Endothelial cell of umbilical vein (primary cell): Measurements from ENCODE around the gene ATXN1. TPM values are rescaled to one million over a fixed set of nuclear protein-coding genes. Genes with fewer than 3 reads are reported as not detected.

Experiments
- BruUV-seq: library from RNA; stranded (reverse); fragments of 400-500 nt; replicated peaks from 2 replicates; lab custom pipeline; 2021; lab: Mats Ljungman, UMichigan
- CTCF ChIA-PET: fragments of 300-600, 350-600 bp; sonication (Branson Sonifier 250); formaldehyde crosslinking; loops from one replicate; lab custom pipeline; 2021; ENCODE audit warnings: antibody characterized with exemption, inconsistent platforms; lab: Charles Lee
- POLR2A ChIA-PET: fragments of 300-600, 350-600 bp; sonication (Branson Sonifier 250); formaldehyde crosslinking; loops from one replicate; lab custom pipeline; 2021; ENCODE audit warnings: antibody characterized with exemption, inconsistent platforms; lab: Charles Lee
- DNase-seq: peaks from one replicate; pipeline ENCODE4 v3.0.0-alpha.2; 2011; ENCODE audit warnings: low read depth, low spot score
- FAIRE-seq: peaks from 2 replicates; lab custom pipeline; 2011; peaks lifted over from hg19 to GRCh38; lab: Jason Lieb, UNC
- H2AFZ ChIP-seq: 2 replicates; pipeline ENCODE4 v1.6.0; 2012; ENCODE audit warnings: low read depth, low read length, control low read depth, inconsistent platforms
- H3K27ac ChIP-seq: 2 replicates; pipeline ENCODE4 v1.5.1; 2011; ENCODE audit warnings: low read depth, mild to moderate bottlenecking, control low read depth, low read length, moderate library complexity; ENCODE audit not compliant: insufficient read depth
- H3K27me3 ChIP-seq, 2 experiments: 2 replicates each; pipeline versions ENCODE4 v1.6.0 to v1.6.1; 2011; ENCODE audit warnings: low read length in 2 of 2, mixed read lengths in 1 of 2; ENCODE audit not compliant: control insufficient read depth in 2 of 2, insufficient read depth in 2 of 2
- H3K36me3 ChIP-seq, 2 experiments: 2 replicates in 1 of 2; 3 replicates in 1 of 2; pipeline ENCODE4 v1.5.1; 2011; ENCODE audit warnings: low read length in 2 of 2, mild to moderate bottlenecking in 1 of 2, moderate library complexity in 1 of 2; ENCODE audit not compliant: control insufficient read depth in 2 of 2, insufficient read depth in 2 of 2; ENCODE audit errors: extremely low read depth in 1 of 2
- H3K4me1 ChIP-seq: 3 replicates; pipeline ENCODE4 v1.5.1; 2011; ENCODE audit warnings: mild to moderate bottlenecking, low read length; ENCODE audit not compliant: control insufficient read depth, insufficient read depth; ENCODE audit errors: extremely low read depth
- H3K4me2 ChIP-seq: 2 replicates; pipeline ENCODE4 v1.6.1; 2011; ENCODE audit warnings: low read length, control low read depth, mixed read lengths; ENCODE audit not compliant: insufficient read depth
- H3K4me3 ChIP-seq, 3 experiments: fragments of 200-600 bp in 1 of 3; sonication (generic), shearing (Covaris generic) in 1 of 3; replicated peaks in 1 of 3; 2 replicates each; pipeline ENCODE4 v1.5.1; 2011 to 2016; ENCODE audit warnings: control low read depth in 3 of 3, low read length in 3 of 3, mild to moderate bottlenecking in 2 of 3, inconsistent platforms in 1 of 3, low read depth in 1 of 3, moderate library complexity in 1 of 3; ENCODE audit not compliant: insufficient read depth in 1 of 3
- H3K79me2 ChIP-seq: 2 replicates; pipeline ENCODE4 v1.6.0; 2012; ENCODE audit warnings: low read length, inconsistent platforms; ENCODE audit not compliant: control insufficient read depth, insufficient read depth
- H3K9ac ChIP-seq: replicated peaks from 2 replicates; pipeline ENCODE3; 2011; ENCODE audit warnings: low read length, control low read depth; ENCODE audit not compliant: insufficient read depth; ENCODE audit errors: extremely low read depth
- H3K9me1 ChIP-seq: replicated peaks from 3 replicates; pipeline ENCODE4 v1.6.0; 2011; ENCODE audit warnings: mild to moderate bottlenecking, low read length; ENCODE audit not compliant: control insufficient read depth, insufficient read depth; ENCODE audit errors: extremely low read depth
- H3K9me3 ChIP-seq: replicated peaks from 2 replicates; pipeline ENCODE4 v1.5.1; 2012; ENCODE audit warnings: low read length, inconsistent platforms; ENCODE audit not compliant: control insufficient read depth, insufficient read depth
- H4K20me1 ChIP-seq: replicated peaks from 2 replicates; pipeline ENCODE3; 2011; ENCODE audit warnings: mild to moderate bottlenecking, low read length; ENCODE audit not compliant: control insufficient read depth, insufficient read depth; ENCODE audit errors: extremely low read depth
- FOS ChIP-seq: IDR thresholded peaks from 2 replicates; pipeline ENCODE4 v1.6.1; 2011; ENCODE audit warnings: mild to moderate bottlenecking, low read length, moderate library complexity, borderline replicate concordance; ENCODE audit not compliant: insufficient read depth
- JUN ChIP-seq: IDR thresholded peaks from 2 replicates; pipeline ENCODE4 v1.6.1; 2011; ENCODE audit warnings: borderline replicate concordance, low read depth; ENCODE audit not compliant: insufficient read length, insufficient read depth
- MAX ChIP-seq: IDR thresholded peaks from 2 replicates; pipeline ENCODE4 v1.6.1; 2011; ENCODE audit not compliant: insufficient read depth, insufficient read length
- MYC ChIP-seq: IDR thresholded peaks from one replicate; pipeline ENCODE4 v1.6.1; 2011; ENCODE audit warnings: mild to moderate bottlenecking, low read depth, low read length
- POLR2A ChIP-seq: IDR thresholded peaks from 2 replicates; pipeline ENCODE4 v1.6.1; 2012; ENCODE audit warnings: low read depth, mild to moderate bottlenecking, control low read depth, low read length
- POLR2AphosphoS5 ChIP-seq: IDR thresholded peaks from 2 replicates; pipeline ENCODE4 v1.6.1; 2012; ENCODE audit warnings: low read depth, mild to moderate bottlenecking, control low read depth, low read length, moderate library complexity; ENCODE audit not compliant: insufficient read depth
- dilution Hi-C: fragments of 300-500 bp; cut with MboI; formaldehyde crosslinking; loops from one replicate; pipeline ENCODE4 v1.15.0; 2019; ENCODE audit warnings: low sequenced_read_pairs; ENCODE audit not compliant: extremely low pct_ligation_motif_present
- intact Hi-C: fragments of 100-400 bp; cut with micrococcal nuclease; formaldehyde crosslinking; loops from one replicate; pipeline ENCODE4 v1.10.0; 2022
- polyA plus RNA-seq, 4 experiments: library from polyadenylated mRNA; depleted of rRNA in 3 of 4; stranded (reverse) in 3 of 4; unstranded in 1 of 4; fragments of >200 nt; gene quantifications; 2 replicates each; pipeline versions ENCODE4 v1.2.1 to v1.2.3, GENCODE V29; 2011 to 2012; ENCODE audit warnings: missing spikeins in 1 of 4
- total RNA-seq: library from RNA; stranded (reverse); gene quantifications from 2 replicates; pipeline ENCODE4 v1.2.3, GENCODE V29; 2021
- TF ChIP-seq, protein P1 (sequence below), 2 donors: IDR thresholded peaks; 1 replicate in 1 of 2; 2 replicates in 1 of 2; pipeline ENCODE4 v1.5.1; 2011; ENCODE audit warnings: low read length in 2 of 2, mild to moderate bottlenecking in 2 of 2, moderate library complexity in 2 of 2, control low read depth in 1 of 2, inconsistent platforms in 1 of 2, low read depth in 1 of 2; ENCODE audit not compliant: insufficient read depth in 1 of 2; ENCODE audit errors: extremely low read depth in 1 of 2

ATXN1 gene
- total and polyA plus RNA-seq, 2 donors (not counting 3 experiments of a cell fraction or from before 2014, with no cell fraction given): 16.4 to 33.0 TPM

DNA sequence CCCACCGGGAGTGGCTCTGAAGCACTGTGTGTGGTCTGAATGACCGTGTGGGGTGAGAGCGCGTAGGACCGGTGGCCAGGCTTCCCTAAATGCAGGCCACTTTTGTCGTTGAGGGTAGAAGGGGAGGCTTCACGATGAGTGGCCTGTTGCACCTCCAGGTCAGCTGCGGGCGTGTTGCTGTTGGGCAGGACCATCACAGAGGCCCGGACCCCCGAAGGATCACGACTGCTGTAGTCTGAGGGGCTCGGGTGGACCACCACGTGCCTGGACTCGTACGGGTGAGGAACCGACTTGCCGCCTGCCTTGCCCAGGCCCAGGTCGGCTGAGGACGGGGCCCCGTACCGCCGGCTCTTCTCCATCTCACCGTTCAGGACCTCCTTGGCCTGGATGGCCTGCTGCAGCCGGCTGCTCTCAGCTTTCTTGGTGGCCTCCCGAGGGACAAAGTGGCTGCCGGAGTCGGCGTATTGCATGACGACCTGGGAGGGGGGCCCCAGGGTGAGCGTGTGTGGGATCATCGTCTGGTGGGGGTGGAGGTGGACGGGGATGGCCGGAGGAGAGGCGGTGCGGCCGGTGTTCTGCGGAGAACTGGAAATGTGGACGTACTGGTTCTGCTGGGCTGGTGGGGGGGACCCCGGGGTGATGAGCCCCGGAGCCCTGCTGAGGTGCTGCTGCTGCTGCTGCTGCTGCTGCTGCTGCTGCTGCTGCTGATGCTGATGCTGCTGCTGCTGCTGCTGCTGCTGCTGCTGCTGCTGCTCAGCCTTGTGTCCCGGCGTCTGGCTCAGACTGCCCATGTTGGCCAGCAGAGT, 434.1 kb downstream of the ATXN1 start:
- Histone ChIP-seq H3K9ac (no peak overlapping the region), H3K36me3 (peaks cover 0 to 17% of the 10 kb centered on the region in 2 experiments), H3K4me1 (peaks cover 7% of the 10 kb centered on the region), H3K27me3 (no peaks in the 10 kb centered on the region), H3K4me3 (no peak overlapping the region), H2AFZ (no peak overlapping the region), H3K9me1 (no peaks in the 10 kb centered on the region), H3K79me2 (no peaks in the 10 kb centered on the region), H3K27ac (no peak overlapping the region), H3K9me3 (no peaks in the 10 kb centered on the region), H4K20me1 (no peaks in the 10 kb centered on the region), H3K4me2 (no peak overlapping the region)
- FAIRE-seq: no peak
- ChIA-PET POLR2A (no interaction called here), CTCF (no interaction called here)
- dilution Hi-C loops (no loop called here), intact Hi-C loops (no loop called here)
- DNase-seq: no peak
- TSS peak; percentile 15 for BruUV-seq
- TF ChIP-seq, protein P1, sequence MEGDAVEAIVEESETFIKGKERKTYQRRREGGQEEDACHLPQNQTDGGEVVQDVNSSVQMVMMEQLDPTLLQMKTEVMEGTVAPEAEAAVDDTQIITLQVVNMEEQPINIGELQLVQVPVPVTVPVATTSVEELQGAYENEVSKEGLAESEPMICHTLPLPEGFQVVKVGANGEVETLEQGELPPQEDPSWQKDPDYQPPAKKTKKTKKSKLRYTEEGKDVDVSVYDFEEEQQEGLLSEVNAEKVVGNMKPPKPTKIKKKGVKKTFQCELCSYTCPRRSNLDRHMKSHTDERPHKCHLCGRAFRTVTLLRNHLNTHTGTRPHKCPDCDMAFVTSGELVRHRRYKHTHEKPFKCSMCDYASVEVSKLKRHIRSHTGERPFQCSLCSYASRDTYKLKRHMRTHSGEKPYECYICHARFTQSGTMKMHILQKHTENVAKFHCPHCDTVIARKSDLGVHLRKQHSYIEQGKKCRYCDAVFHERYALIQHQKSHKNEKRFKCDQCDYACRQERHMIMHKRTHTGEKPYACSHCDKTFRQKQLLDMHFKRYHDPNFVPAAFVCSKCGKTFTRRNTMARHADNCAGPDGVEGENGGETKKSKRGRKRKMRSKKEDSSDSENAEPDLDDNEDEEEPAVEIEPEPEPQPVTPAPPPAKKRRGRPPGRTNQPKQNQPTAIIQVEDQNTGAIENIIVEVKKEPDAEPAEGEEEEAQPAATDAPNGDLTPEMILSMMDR (IDR thresholded peaks at IDR 0.05; ENCODE audit: extremely low read depth in 1 of 2, insufficient read depth in 1 of 2, low read depth in 1 of 2, low read length in 2 of 2): no peak
- TF ChIP-seq POLR2AphosphoS5 (no peak), FOS (no peak), MAX (no peak), MYC (no peak), POLR2A (no peak), JUN (no peak)
